Mesendoderm (in vitro differentiated cells): ENCODE results near the gene POLR1H.
"Not testable (repeated sequence)": the region's sequence is repeated elsewhere in the genome, so short reads cannot be mapped to it uniquely, and the experiment has no call there.

ENCODE experiments used
- DNase-seq: peaks from one replicate; pipeline ENCODE4 v3.0.0; 2013
- H2AK5ac ChIP-seq: 2 replicates; pipeline ENCODE4 v1.6.1; 2013; ENCODE audit warnings: low read length, inconsistent platforms
- H2BK120ac ChIP-seq: 2 replicates; pipeline ENCODE4 v1.6.1; 2013; ENCODE audit warnings: low read depth, mild to moderate bottlenecking, low read length, moderate library complexity, mixed read lengths
- H2BK15ac ChIP-seq: replicated peaks from 2 replicates; pipeline ENCODE4 v1.6.1; 2013; ENCODE audit warnings: low read depth, mild to moderate bottlenecking, moderate library complexity
- H2BK5ac ChIP-seq: 2 replicates; pipeline ENCODE4 v1.6.1; 2013; ENCODE audit warnings: low read length, inconsistent platforms
- H3K18ac ChIP-seq: 2 replicates; pipeline ENCODE4 v1.6.1; 2013; ENCODE audit warnings: mild to moderate bottlenecking, low read length, mixed read lengths
- H3K23ac ChIP-seq: one replicate; pipeline ENCODE4 v1.6.1; 2013; ENCODE audit warnings: low read length
- H3K27ac ChIP-seq: 2 replicates; pipeline ENCODE4 v1.5.1; 2013; ENCODE audit warnings: low read depth, mild to moderate bottlenecking, inconsistent platforms, low read length, moderate library complexity
- H3K27me3 ChIP-seq: 2 replicates; pipeline ENCODE4 v1.6.1; 2013; ENCODE audit warnings: low read length, control low read depth, mild to moderate bottlenecking, inconsistent platforms; ENCODE audit not compliant: insufficient read depth, poor library complexity
- H3K36me3 ChIP-seq: 2 replicates; pipeline ENCODE4 v1.6.1; 2013; ENCODE audit warnings: low read length, inconsistent platforms; ENCODE audit not compliant: control insufficient read depth, insufficient read depth
- H3K4ac ChIP-seq: one replicate; pipeline ENCODE4 v1.6.1; 2013; ENCODE audit warnings: low read depth, mild to moderate bottlenecking, low read length, moderate library complexity
- H3K4me1 ChIP-seq: 2 replicates; pipeline ENCODE4 v1.6.1; 2013; ENCODE audit warnings: low read depth, low read length, inconsistent platforms; ENCODE audit not compliant: control insufficient read depth
- H3K4me2 ChIP-seq: 2 replicates; pipeline ENCODE4 v1.6.1; 2013; ENCODE audit warnings: low read length
- H3K4me3 ChIP-seq: 2 replicates; pipeline ENCODE4 v1.5.1; 2013; ENCODE audit warnings: mild to moderate bottlenecking, low read length
- H3K56ac ChIP-seq: one replicate; pipeline ENCODE4 v1.6.1; 2013; ENCODE audit warnings: low read length
- H3K79me1 ChIP-seq: 2 replicates; pipeline ENCODE4 v1.6.1; 2013; ENCODE audit warnings: low read length, inconsistent platforms
- H3K79me2 ChIP-seq: 2 replicates; pipeline ENCODE4 v1.6.1; 2013; ENCODE audit warnings: mild to moderate bottlenecking, low read length; ENCODE audit not compliant: control insufficient read depth, insufficient read depth
- H3K9ac ChIP-seq: 2 replicates; pipeline ENCODE4 v1.6.1; 2013; ENCODE audit warnings: low read length, inconsistent platforms
- H4K5ac ChIP-seq: one replicate; pipeline ENCODE4 v1.6.1; 2013; ENCODE audit warnings: low read length
- H4K8ac ChIP-seq: one replicate; pipeline ENCODE4 v1.6.1; 2013; ENCODE audit warnings: low read depth, mild to moderate bottlenecking, control low read depth, low read length, moderate library complexity
- WGBS: extraction: QIAGEN DNeasy Blood & Tissue Kit; methylation state at CpG from one replicate; pipeline ENCODE4 v1.1.7; 2013; ENCODE audit warnings: low lambda C conversion rate, missing lambda C conversion rate; ENCODE audit not compliant: insufficient coverage; ENCODE audit errors: extremely low coverage; 5-methylcytosine and 5-hydroxymethylcytosine counted together

The POLR1H gene

GRCh38 chr6:30022712-30023111 lies 38.4 kb upstream of the POLR1H start:
- H3K27ac ChIP-seq, H3K4ac ChIP-seq, H4K8ac ChIP-seq, H3K4me2 ChIP-seq, H2AK5ac ChIP-seq, H2BK120ac ChIP-seq, H4K5ac ChIP-seq, H3K36me3 ChIP-seq, H3K79me2 ChIP-seq, H3K9ac ChIP-seq, H3K18ac ChIP-seq, DNase-seq, H2BK5ac ChIP-seq, H3K56ac ChIP-seq, H3K27me3 ChIP-seq, H3K23ac ChIP-seq, H3K79me1 ChIP-seq, H3K4me3 ChIP-seq, H2BK15ac ChIP-seq, H3K4me1 ChIP-seq: not testable (repeated sequence)

DNA sequence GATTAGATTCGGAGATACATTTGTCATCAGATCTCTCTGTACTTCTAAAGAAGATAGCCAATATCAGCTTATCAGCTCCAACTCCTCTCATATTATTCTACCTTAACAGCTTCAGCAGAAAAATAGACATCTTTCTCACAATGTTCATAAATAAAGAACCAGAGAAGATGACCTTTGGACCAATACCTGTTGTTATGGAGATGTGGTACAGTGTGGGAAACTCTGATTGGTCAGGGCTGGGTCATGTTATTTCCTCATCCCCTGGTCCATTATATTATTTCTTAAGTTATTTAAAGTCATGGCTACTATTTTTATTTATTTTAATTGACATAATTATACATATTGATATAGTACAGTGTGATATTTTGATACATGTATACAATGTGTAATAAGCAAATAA lies 35.9 kb upstream of the POLR1H start:
- Histone ChIP-seq H2BK15ac (no peak overlapping the region), H3K79me2 (no peaks in the 10 kb centered on the region), H3K4ac (no peak overlapping the region), H3K36me3 (no peaks in the 10 kb centered on the region), H3K18ac (no peak overlapping the region), H3K4me2 (no peak overlapping the region), H3K27ac (no peak overlapping the region), H2AK5ac (no peak overlapping the region), H3K79me1 (no peaks in the 10 kb centered on the region), H2BK120ac (no peak overlapping the region), H3K23ac (no peak overlapping the region), H3K4me1 (no peaks in the 10 kb centered on the region), H3K56ac (no peak overlapping the region), H4K8ac (no peak overlapping the region), H3K4me3 (no peak overlapping the region), H2BK5ac (no peak overlapping the region), H4K5ac (no peak overlapping the region), H3K27me3 (no peaks in the 10 kb centered on the region), H3K9ac (no peak overlapping the region)
- no peak for DNase-seq
- WGBS = no CpG with 5 or more reads among the region's 1 CpG

DNA sequence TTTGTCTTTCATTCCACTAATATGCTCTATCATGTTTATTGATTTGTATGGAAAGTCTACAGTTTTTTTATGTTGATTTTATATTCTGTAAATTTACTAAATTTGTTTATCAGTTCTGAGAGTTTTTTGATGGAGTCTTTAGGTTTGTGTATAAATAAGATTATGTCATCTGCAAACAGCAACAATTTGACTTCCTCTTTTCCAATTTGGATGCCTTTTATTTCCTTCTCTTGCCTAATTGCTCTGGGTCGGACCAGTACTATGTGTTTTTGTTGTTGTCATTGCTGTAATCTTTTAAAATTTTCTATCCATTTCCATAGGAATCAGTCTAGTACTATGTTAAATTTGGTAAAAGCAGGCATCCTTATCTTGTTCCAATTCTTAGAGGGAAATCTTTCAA lies 31.5 kb upstream of the POLR1H start:
- no peak overlapping the region for H2AK5ac ChIP-seq

GRCh38 chr6:30031381-30031780 lies 29.7 kb upstream of the POLR1H start:
- Histone ChIP-seq H3K4me1 (no peaks in the 10 kb centered on the region), H4K5ac (no peak overlapping the region), H4K8ac (no peak overlapping the region), H3K36me3 (no peaks in the 10 kb centered on the region), H3K56ac (no peak overlapping the region), H3K27ac (no peak overlapping the region), H3K9ac (no peak overlapping the region), H3K18ac (no peak overlapping the region), H3K27me3 (no peaks in the 10 kb centered on the region), H2BK15ac (no peak overlapping the region), H2BK5ac (no peak overlapping the region), H2AK5ac (no peak overlapping the region), H3K79me2 (no peaks in the 10 kb centered on the region), H3K79me1 (no peaks in the 10 kb centered on the region), H3K4me3 (no peak overlapping the region), H2BK120ac (no peak overlapping the region), H3K4ac (no peak overlapping the region), H3K4me2 (no peak overlapping the region), H3K23ac (no peak overlapping the region)
- DNase-seq = no peak

More for the DNA sequence above, 31.5 kb upstream of the POLR1H start:
- no peak overlapping the region for H4K5ac ChIP-seq
- no peak overlapping the region for H2BK15ac ChIP-seq
- no peak overlapping the region for H3K56ac ChIP-seq
- no CpG with 5 or more reads among the region's 1 CpG for WGBS
- H2BK5ac ChIP-seq = no peak overlapping the region
- no peak overlapping the region for H3K4ac ChIP-seq
- no peaks in the 10 kb centered on the region for H3K79me2 ChIP-seq
- no peak for DNase-seq
- no peak overlapping the region for H3K23ac ChIP-seq
- no peaks in the 10 kb centered on the region for H3K79me1 ChIP-seq
- no peak overlapping the region for H3K4me3 ChIP-seq
- H3K9ac ChIP-seq = no peak overlapping the region
- H3K27ac ChIP-seq = no peak overlapping the region
- H3K4me1 ChIP-seq = no peaks in the 10 kb centered on the region
- no peaks in the 10 kb centered on the region for H3K27me3 ChIP-seq
- H3K4me2 ChIP-seq = no peak overlapping the region
- H3K18ac ChIP-seq = no peak overlapping the region
- no peak overlapping the region for H2BK120ac ChIP-seq
- H3K36me3 ChIP-seq = no peaks in the 10 kb centered on the region
- no peak overlapping the region for H4K8ac ChIP-seq

- not testable (repeated sequence) for H3K4ac ChIP-seq, H4K8ac ChIP-seq, H3K56ac ChIP-seq, H2BK15ac ChIP-seq, H2AK5ac ChIP-seq, H2BK120ac ChIP-seq, H3K23ac ChIP-seq, H2BK5ac ChIP-seq, H3K18ac ChIP-seq, H3K27me3 ChIP-seq, H3K79me1 ChIP-seq, H4K5ac ChIP-seq, H3K4me2 ChIP-seq, H3K79me2 ChIP-seq, H3K4me3 ChIP-seq, H3K9ac ChIP-seq, H3K36me3 ChIP-seq, DNase-seq, H3K27ac ChIP-seq, H3K4me1 ChIP-seq
- no CpG with 5 or more reads among the region's 5 CpGs for WGBS
These were observed 27.6 kb upstream of the POLR1H start for GRCh38 chr6:30033440-30033839.

- H2BK15ac ChIP-seq = no peak overlapping the region
- H3K4me3 ChIP-seq = no peak overlapping the region
- no peak overlapping the region for H2BK120ac ChIP-seq
- no peaks in the 10 kb centered on the region for H3K4me1 ChIP-seq
- no peak overlapping the region for H3K27ac ChIP-seq
- H3K9ac ChIP-seq = no peak overlapping the region
- no peak overlapping the region for H3K56ac ChIP-seq
- H3K36me3 ChIP-seq = no peaks in the 10 kb centered on the region
- no peaks in the 10 kb centered on the region for H3K79me2 ChIP-seq
- no peak overlapping the region for H3K4me2 ChIP-seq
- H4K8ac ChIP-seq = no peak overlapping the region
- no peak for DNase-seq
- H2AK5ac ChIP-seq = no peak overlapping the region
- WGBS = no CpG with 5 or more reads among the region's 1 CpG
- H4K5ac ChIP-seq = no peak overlapping the region
- no peak overlapping the region for H2BK5ac ChIP-seq
- no peak overlapping the region for H3K23ac ChIP-seq
- no peaks in the 10 kb centered on the region for H3K79me1 ChIP-seq
- no peak overlapping the region for H3K4ac ChIP-seq
- no peaks in the 10 kb centered on the region for H3K27me3 ChIP-seq
- H3K18ac ChIP-seq = no peak overlapping the region
These were observed 25.3 kb upstream of the POLR1H start for GRCh38 chr6:30035784-30036183.
